PFSK-1 (cell line): ENCODE data around the gene INS.

ENCODE experiments used
- REST ChIP-seq, 2 experiments: IDR thresholded peaks; 2 replicates each; pipeline versions ENCODE4 v1.6.1 to v1.8.0; 2011 to 2012; ENCODE audit warnings: low read depth in 2 of 2, low read length in 2 of 2, control low read depth in 1 of 2, inconsistent platforms in 1 of 2, mild to moderate bottlenecking in 1 of 2, moderate library complexity in 1 of 2; ENCODE audit not compliant: insufficient read depth in 1 of 2
- TAF1 ChIP-seq: IDR thresholded peaks from 2 replicates; pipeline ENCODE4 v1.6.1; 2012; ENCODE audit warnings: low read length, control low read depth, borderline replicate concordance; ENCODE audit not compliant: insufficient read depth

- no peak for TF ChIP-seq TAF1
- TF ChIP-seq REST (IDR thresholded peaks at IDR 0.05; ENCODE audit: insufficient read depth in 1 of 2, low read depth in 2 of 2, low read length in 2 of 2), result no peak
These were observed 37.8 kb upstream of the INS start for GRCh38 chr11:2198621-2199365.
